ENCODE results near the gene DNAI1. TPM values are rescaled to one million over a fixed set of nuclear protein-coding genes. Genes with fewer than 3 reads are reported as not detected.

The DNAI1 gene
- total RNA-seq, 1 experiment from 2014 or later: 1.1 TPM

- POLR2A ChIA-PET: no interaction called here
- Histone ChIP-seq H3K79me2 (ENCODE audit: insufficient read depth, low read length) (no peaks in the 10 kb centered on the region), H3K4me3 (replicated peaks in 1 of 2; ENCODE audit: low read depth in 1 of 2, low read length in 2 of 2) (no peak overlapping the region), H3K27me3 (ENCODE audit: insufficient read depth, low read length) (no peaks in the 10 kb centered on the region), H3K4me1 (ENCODE audit: control insufficient read depth in 1 of 2, insufficient read depth in 2 of 2, low read length in 2 of 2) (no peaks in the 10 kb centered on the region), H3K9me2 (ENCODE audit: insufficient read depth) (no peaks in the 10 kb centered on the region), H4K20me1 (ENCODE audit: insufficient read depth) (no peaks in the 10 kb centered on the region), H3K36me3 (ENCODE audit: control insufficient read depth in 1 of 2, insufficient read depth in 2 of 2, low read length in 2 of 2) (no peaks in the 10 kb centered on the region), H3K9ac (ENCODE audit: low read length) (no peak overlapping the region), H3K9me3 (ENCODE audit: control insufficient read depth in 1 of 2, insufficient read depth in 1 of 2, low read depth in 1 of 2, low read length in 2 of 2) (no peaks in the 10 kb centered on the region), H2AFZ (ENCODE audit: low read depth, low read length, poor library complexity, severe bottlenecking) (no peak overlapping the region), H3K4me2 (ENCODE audit: low read length) (no peak overlapping the region), H3K27ac (ENCODE audit: low read depth, low read length) (no peak overlapping the region)
- no TSS peak for BruUV-seq (replicated peaks)
- peak; percentile 85 for TF ChIP-seq REST (IDR thresholded peaks at IDR 0.05; ENCODE audit: low read depth)
- no peak for TF ChIP-seq JUND (IDR thresholded peaks at IDR 0.05)
- intact Hi-C loops (cut with micrococcal nuclease): loop anchor here (2.0 kb wide), 1 partner anchor 18 kb away; no protein-coding TSS in a partner anchor
- RAD21 ChIA-PET (ENCODE audit: low non-redundant PET in 1 of 2, low total read pairs in 2 of 2, uncharacterized antibody in 2 of 2, unreplicated experiment in 2 of 2): interaction anchor here in 1 of 2 experiments (1.6 kb wide), 1 partner anchor 27 kb away, joined by 4 read pairs; no protein-coding TSS in a partner anchor
- DNase-seq (ENCODE audit: low read depth, low spot score) (peak; percentile 13), ATAC-seq (peak; percentile 70)
- CTCF ChIA-PET: interaction anchor here (2.1 kb wide), 1 partner anchor 27 kb away, joined by 11 read pairs; no protein-coding TSS in a partner anchor
These were observed 27.7 kb upstream of the DNAI1 start for GRCh38 chr9:34430843-34431437.

- RAD21 ChIA-PET (ENCODE audit: low non-redundant PET in 1 of 2, low total read pairs in 2 of 2, uncharacterized antibody in 2 of 2, unreplicated experiment in 2 of 2): interaction anchor here in 1 of 2 experiments (1.6 kb wide), 1 partner anchor 28 kb away, joined by 4 read pairs; no protein-coding TSS in a partner anchor
- H4K20me1 ChIP-seq (ENCODE audit: insufficient read depth): no peaks in the 10 kb centered on the region
- TF ChIP-seq ELF1 (IDR thresholded peaks at IDR 0.05; ENCODE audit: borderline replicate concordance, low read depth) (no peak), CTCF (IDR thresholded peaks at IDR 0.05 in 2 of 3, conservative IDR thresholded peaks at IDR 0.05 in 1 of 3; ENCODE audit: borderline replicate concordance in 1 of 3, insufficient read depth in 1 of 3, low read depth in 2 of 3, low read length in 2 of 3) (no peak), JUND (IDR thresholded peaks at IDR 0.05) (no peak), TCF7L2 (IDR thresholded peaks at IDR 0.05; ENCODE audit: borderline replicate concordance, extremely low read depth, insufficient read depth, insufficient read length) (no peak), YY1 (IDR thresholded peaks at IDR 0.05; ENCODE audit: extremely low read depth, insufficient replicate concordance, low read depth, low read length) (no peak), SIN3A (IDR thresholded peaks at IDR 0.05; ENCODE audit: low read depth) (no peak), ZBTB33 (IDR thresholded peaks at IDR 0.05; ENCODE audit: extremely low read depth, insufficient replicate concordance, low read length) (no peak), EZH2phosphoT487 (IDR thresholded peaks at IDR 0.05; ENCODE audit: borderline replicate concordance) (no peak), POLR2AphosphoS5 (IDR thresholded peaks at IDR 0.05; ENCODE audit: low read depth, low read length) (no peak)
These were observed 26.9 kb upstream of the DNAI1 start for GRCh38 chr9:34431667-34432066.

More at GRCh38 chr9:34431667-34432066, 26.9 kb upstream of the DNAI1 start:
- no peaks in the 10 kb centered on the region for H3K36me3 ChIP-seq (ENCODE audit: control insufficient read depth in 1 of 2, insufficient read depth in 2 of 2, low read length in 2 of 2)
- no peaks in the 10 kb centered on the region for H3K4me1 ChIP-seq (ENCODE audit: control insufficient read depth in 1 of 2, insufficient read depth in 2 of 2, low read length in 2 of 2)
- no peaks in the 10 kb centered on the region for H3K27me3 ChIP-seq (ENCODE audit: insufficient read depth, low read length)
- no peaks in the 10 kb centered on the region for H3K9me3 ChIP-seq (ENCODE audit: control insufficient read depth in 1 of 2, insufficient read depth in 1 of 2, low read depth in 1 of 2, low read length in 2 of 2)
- ChIA-PET POLR2A (no interaction called here), CTCF (interaction anchor here (2.1 kb wide), 1 partner anchor 28 kb away, joined by 11 read pairs; no protein-coding TSS in a partner anchor)
- no peak overlapping the region for H3K9ac ChIP-seq (ENCODE audit: low read length)
- no TSS peak for BruUV-seq (replicated peaks)
- H3K79me2 ChIP-seq (ENCODE audit: insufficient read depth, low read length): no peaks in the 10 kb centered on the region
- H3K4me3 ChIP-seq (replicated peaks in 1 of 2; ENCODE audit: low read depth in 1 of 2, low read length in 2 of 2): no peak overlapping the region
- no peaks in the 10 kb centered on the region for H3K9me2 ChIP-seq (ENCODE audit: insufficient read depth)
- no peak overlapping the region for H3K27ac ChIP-seq (ENCODE audit: low read depth, low read length)
- no peak for DNase-seq (ENCODE audit: low read depth, low spot score)
- ATAC-seq: no peak
- intact Hi-C loops (cut with micrococcal nuclease): loop anchor here (2.0 kb wide), 1 partner anchor 19 kb away; no protein-coding TSS in a partner anchor
- no peak overlapping the region for H3K4me2 ChIP-seq (ENCODE audit: low read length)
- no peak overlapping the region for H2AFZ ChIP-seq (ENCODE audit: low read depth, low read length, poor library complexity, severe bottlenecking)
